ENCODE measurements around the gene MCAT. TPM values are rescaled to one million over a fixed set of nuclear protein-coding genes. Genes with fewer than 3 reads are reported as not detected.

Gene MCAT
- total RNA-seq, 4 donors from 2014 or later: 20.2 to 44.4 (median 31.9) TPM

DNA sequence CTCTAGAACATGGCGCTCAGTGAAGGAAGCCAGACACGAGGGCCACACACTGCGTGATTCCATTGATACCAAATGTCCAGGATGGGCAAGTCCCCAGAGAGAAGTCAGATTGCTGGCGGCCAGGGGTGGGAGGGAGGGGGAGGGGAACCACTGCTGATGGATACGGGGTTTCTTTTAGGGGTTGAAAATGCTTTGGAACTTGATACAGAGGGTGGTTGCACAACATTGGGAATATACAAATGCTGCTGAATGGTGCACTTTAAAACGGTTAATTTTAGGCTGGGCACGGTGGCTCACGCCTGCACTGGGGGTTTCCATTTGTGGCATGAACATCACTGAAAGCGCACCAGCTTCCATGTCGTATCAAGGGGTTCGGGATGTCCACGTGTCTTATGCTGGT is 13.2 kb upstream of the MCAT start:
- WGBS, 2 donors: 79 to 84% methylated on average over 12 of the region's 12 CpGs
- DNase-seq (ENCODE audit: low spot score in 2 of 2): no peak
- peaks cover 0 to 78% (median 10%) of the 10 kb centered on the region in 4 donors for H3K4me1 ChIP-seq
- TF ChIP-seq EP300 (IDR thresholded peaks at IDR 0.05): no peak
- TF ChIP-seq, protein P1, sequence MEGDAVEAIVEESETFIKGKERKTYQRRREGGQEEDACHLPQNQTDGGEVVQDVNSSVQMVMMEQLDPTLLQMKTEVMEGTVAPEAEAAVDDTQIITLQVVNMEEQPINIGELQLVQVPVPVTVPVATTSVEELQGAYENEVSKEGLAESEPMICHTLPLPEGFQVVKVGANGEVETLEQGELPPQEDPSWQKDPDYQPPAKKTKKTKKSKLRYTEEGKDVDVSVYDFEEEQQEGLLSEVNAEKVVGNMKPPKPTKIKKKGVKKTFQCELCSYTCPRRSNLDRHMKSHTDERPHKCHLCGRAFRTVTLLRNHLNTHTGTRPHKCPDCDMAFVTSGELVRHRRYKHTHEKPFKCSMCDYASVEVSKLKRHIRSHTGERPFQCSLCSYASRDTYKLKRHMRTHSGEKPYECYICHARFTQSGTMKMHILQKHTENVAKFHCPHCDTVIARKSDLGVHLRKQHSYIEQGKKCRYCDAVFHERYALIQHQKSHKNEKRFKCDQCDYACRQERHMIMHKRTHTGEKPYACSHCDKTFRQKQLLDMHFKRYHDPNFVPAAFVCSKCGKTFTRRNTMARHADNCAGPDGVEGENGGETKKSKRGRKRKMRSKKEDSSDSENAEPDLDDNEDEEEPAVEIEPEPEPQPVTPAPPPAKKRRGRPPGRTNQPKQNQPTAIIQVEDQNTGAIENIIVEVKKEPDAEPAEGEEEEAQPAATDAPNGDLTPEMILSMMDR (IDR thresholded peaks at IDR 0.05): no peak
- no peak for TF ChIP-seq POLR2A (IDR thresholded peaks at IDR 0.05)
- H3K4me3 ChIP-seq: no peak overlapping the region
- peaks cover 0 to 31% (median 0%) of the 10 kb centered on the region in 3 donors for H3K36me3 ChIP-seq
- no peaks in the 10 kb centered on the region for H3K9me3 ChIP-seq
- H3K27me3 ChIP-seq: no peaks in the 10 kb centered on the region
- H3K27ac ChIP-seq: no peak overlapping the region

DNA sequence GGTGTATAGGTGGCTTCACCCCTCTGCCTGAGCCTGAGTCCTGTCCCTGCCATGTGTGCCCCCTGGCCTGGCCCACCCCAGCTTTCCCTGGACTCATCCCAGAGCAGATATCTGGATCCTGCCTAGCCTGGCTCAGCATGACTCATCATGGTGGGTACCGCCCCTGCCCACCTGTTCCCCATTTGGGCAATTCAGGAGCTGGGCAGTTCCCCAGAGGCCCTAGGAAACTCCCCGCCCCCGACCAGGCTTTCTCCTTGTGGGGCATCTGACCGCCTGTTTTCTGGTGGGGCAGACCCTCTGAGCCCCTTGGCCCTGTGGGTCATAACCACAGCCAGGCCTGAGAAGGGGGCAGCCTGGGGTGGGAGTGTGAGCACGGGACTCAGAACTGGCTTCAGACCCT is 12.6 kb upstream of the MCAT start:
- Histone ChIP-seq H3K4me3 (no peak overlapping the region), H3K27me3 (no peaks in the 10 kb centered on the region), H3K9me3 (no peaks in the 10 kb centered on the region), H3K4me1 (peaks cover 0 to 81% (median 12%) of the 10 kb centered on the region in 4 donors), H3K36me3 (peaks cover 0 to 27% (median 0%) of the 10 kb centered on the region in 3 donors), H3K27ac (peak overlapping the region in 1 of 4 donors; percentile 18)
- DNase-seq (ENCODE audit: low spot score in 2 of 2): no peak
- TF ChIP-seq, protein P1 (IDR thresholded peaks at IDR 0.05): no peak
- TF ChIP-seq POLR2A (IDR thresholded peaks at IDR 0.05) (no peak), EP300 (IDR thresholded peaks at IDR 0.05) (no peak)
- WGBS, 2 donors: 76 to 80% methylated on average over 4 of the region's 5 CpGs

DNA sequence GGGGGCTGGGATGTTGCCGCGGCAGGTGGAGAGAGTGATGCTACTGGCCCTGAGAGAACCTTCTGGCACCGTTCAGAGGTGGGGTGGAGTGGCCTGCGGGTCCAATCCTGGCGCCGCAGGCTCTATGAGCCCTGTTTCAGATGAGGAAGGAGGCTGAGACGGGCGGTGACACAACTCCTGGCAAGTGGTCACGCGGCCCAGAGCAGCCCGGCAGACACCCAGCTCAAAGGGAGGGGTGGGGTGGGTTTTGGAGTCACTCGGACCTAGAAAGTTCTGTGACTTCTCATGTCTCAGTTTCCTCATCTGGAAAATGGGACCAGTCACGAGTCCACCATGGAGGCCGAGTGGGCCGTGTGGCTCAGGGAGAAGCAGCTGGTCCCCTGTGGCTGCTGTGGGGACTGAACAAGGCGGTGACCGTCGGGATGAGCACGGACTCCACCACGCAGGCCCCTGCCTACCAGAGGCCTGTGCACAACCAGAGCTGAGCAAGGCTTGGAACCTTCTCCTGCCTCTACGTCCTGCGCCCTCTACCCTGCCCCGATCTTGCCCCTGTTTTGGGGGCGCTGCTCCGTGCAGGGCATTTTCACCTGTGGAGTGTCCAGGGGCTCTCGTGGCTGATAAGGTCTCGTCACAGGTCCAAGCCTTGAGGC is 11.8 kb upstream of the MCAT start:
- TF ChIP-seq POLR2A (IDR thresholded peaks at IDR 0.05) (no peak), EP300 (IDR thresholded peaks at IDR 0.05) (no peak)
- TF ChIP-seq, protein P1 (IDR thresholded peaks at IDR 0.05): no peak
- 77 to 80% methylated on average over 22 to 27 of the region's 27 CpGs for WGBS, 2 donors
- H3K4me3 ChIP-seq: no peak overlapping the region
- H3K9me3 ChIP-seq: no peaks in the 10 kb centered on the region
- peak in 1 of 2 donors; percentile 44 for DNase-seq (ENCODE audit: low spot score in 2 of 2)
- H3K4me1 ChIP-seq: peaks cover 0 to 80% (median 14%) of the 10 kb centered on the region in 4 donors
- peak overlapping the region in 2 of 4 donors; percentile 15 to 18 for H3K27ac ChIP-seq
- H3K27me3 ChIP-seq: no peaks in the 10 kb centered on the region
- peaks cover 0 to 19% (median 0%) of the 10 kb centered on the region in 3 donors for H3K36me3 ChIP-seq

DNA sequence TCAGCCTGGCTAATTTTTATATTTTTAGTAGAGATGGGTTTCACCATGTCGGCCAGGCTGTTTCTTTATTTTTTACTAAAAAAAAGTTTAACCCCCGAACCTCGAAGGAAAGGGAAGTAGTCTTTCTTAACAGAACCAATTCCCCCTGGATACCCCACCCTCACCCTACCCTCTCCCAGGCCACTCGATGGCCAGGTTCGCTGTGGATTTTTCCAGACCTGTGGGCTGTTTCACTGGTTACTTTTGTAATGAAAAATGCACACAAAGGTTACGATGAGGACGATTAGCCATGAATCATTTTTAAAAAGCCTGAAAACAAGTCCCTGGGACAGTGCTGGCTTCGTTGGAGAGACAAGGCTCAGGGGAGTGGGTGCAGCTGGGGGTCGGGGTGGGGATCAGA is 10.7 kb upstream of the MCAT start:
- H3K4me1 ChIP-seq: peaks cover 0 to 69% (median 14%) of the 10 kb centered on the region in 4 donors
- H3K4me3 ChIP-seq: no peak overlapping the region
- H3K27me3 ChIP-seq: no peaks in the 10 kb centered on the region
- WGBS, 2 donors: 35 to 40% methylated on average over 9 of the region's 9 CpGs
- H3K36me3 ChIP-seq: peaks cover 0 to 9% (median 0%) of the 10 kb centered on the region in 3 donors
- H3K27ac ChIP-seq: peak overlapping the region in 2 of 4 donors; percentile 15 to 57
- TF ChIP-seq POLR2A (IDR thresholded peaks at IDR 0.05): no peak
- TF ChIP-seq, protein P1 (IDR thresholded peaks at IDR 0.05): no peak
- no peak for TF ChIP-seq EP300 (IDR thresholded peaks at IDR 0.05)
- DNase-seq (ENCODE audit: low spot score in 2 of 2): no peak
- no peaks in the 10 kb centered on the region for H3K9me3 ChIP-seq

DNA sequence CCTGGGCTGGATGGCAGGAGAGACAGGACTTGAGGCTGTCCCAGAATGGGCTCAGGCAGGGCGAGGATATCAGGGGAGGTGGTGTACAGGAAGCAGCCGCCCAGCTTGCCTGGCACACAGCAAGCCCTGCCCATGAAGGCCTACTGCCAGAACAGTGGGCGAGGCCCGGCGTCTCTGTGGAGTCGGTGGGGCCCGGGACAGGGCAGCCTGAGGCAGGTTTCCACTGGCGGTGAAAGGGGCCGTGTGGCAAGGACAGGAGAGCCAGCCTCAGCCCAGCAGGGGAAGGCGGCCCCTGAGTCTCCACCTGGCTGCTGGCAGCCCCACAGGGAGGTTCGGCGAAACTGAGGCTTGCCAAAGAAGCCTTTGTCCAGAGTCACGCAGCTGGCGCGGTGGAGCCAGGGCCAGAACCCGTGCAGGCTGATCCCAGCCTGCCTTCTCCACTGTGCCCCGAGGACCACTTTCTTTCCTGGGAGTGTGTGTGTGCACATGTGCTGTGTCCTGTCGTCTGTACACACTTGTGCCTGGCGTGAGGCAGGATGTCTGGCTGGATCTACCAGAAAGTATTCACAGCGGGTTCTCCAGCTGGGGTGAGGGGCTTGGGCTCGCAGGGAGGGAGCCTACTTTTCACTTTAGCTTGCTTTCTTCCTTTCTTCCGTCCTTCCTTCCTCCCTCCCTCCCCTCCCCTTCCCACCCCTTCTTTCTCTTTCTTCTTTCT is 9.3 kb upstream of the MCAT start:
- H3K4me1 ChIP-seq: peaks cover 0 to 56% (median 11%) of the 10 kb centered on the region in 4 donors
- WGBS, 2 donors: 4 to 7% methylated on average over 16 to 19 of the region's 22 CpGs
- peak in 1 of 2 donors; percentile 18 for TF ChIP-seq POLR2A (IDR thresholded peaks at IDR 0.05)
- TF ChIP-seq, protein P1 (IDR thresholded peaks at IDR 0.05): no peak
- TF ChIP-seq EP300 (IDR thresholded peaks at IDR 0.05): peak in 1 of 2 donors; percentile 47
- no peaks in the 10 kb centered on the region for H3K9me3 ChIP-seq
- H3K27ac ChIP-seq: peak overlapping the region; percentile 61 to 91 (median 82)
- H3K27me3 ChIP-seq: no peaks in the 10 kb centered on the region
- H3K36me3 ChIP-seq: peaks cover 0 to 8% (median 0%) of the 10 kb centered on the region in 3 donors
- H3K4me3 ChIP-seq: peak overlapping the region; percentile 76 to 93 (median 84)
- DNase-seq (ENCODE audit: low spot score in 2 of 2): peak; percentile 39 to 53

Data from tibial nerve (tissue), 4 donors.